ENCODE data around the gene IGF1. TPM values are rescaled to one million over a fixed set of nuclear protein-coding genes. Genes with fewer than 3 reads are reported as not detected.

Gene IGF1
- total and polyA plus RNA-seq, 11 donors, result 1.9 to 30.3 (median 13.3) TPM

- H3K4me1 ChIP-seq, result peaks cover 0 to 7% (median 0%) of the 10 kb centered on the region in 12 donors
- no peak overlapping the region for H3K27ac ChIP-seq
- no peaks in the 10 kb centered on the region for H3K27me3 ChIP-seq
- no peaks in the 10 kb centered on the region for H3K9me3 ChIP-seq
- peaks cover 0 to 16% (median 0%) of the 10 kb centered on the region in 9 donors for H3K36me3 ChIP-seq
- H3K4me3 ChIP-seq, result no peak overlapping the region
- ATAC-seq (no peak), DNase-seq (no peak)
- TF ChIP-seq POLR2A (IDR thresholded peaks at IDR 0.05) (no peak), CTCF (IDR thresholded peaks at IDR 0.05) (no peak)
- 54 to 89% (median 72%) methylated on average over 1 of the region's 1 CpG for WGBS, 4 donors
- intact Hi-C loops (cut with DNase I), result no loop called here
Measured at GRCh38 chr12:102415515-102415914, 64.8 kb downstream of the IGF1 start.

GRCh38 chr12:102413396-102413795 is 67.0 kb downstream of the IGF1 start:
- Histone ChIP-seq H3K27ac (no peak overlapping the region), H3K9me3 (no peaks in the 10 kb centered on the region), H3K27me3 (no peaks in the 10 kb centered on the region), H3K4me3 (no peak overlapping the region), H3K36me3 (peaks cover 0 to 9% (median 0%) of the 10 kb centered on the region in 9 donors), H3K4me1 (peaks cover 0 to 7% (median 0%) of the 10 kb centered on the region in 12 donors)
- ATAC-seq, result no peak
- 74 to 82% (median 77%) methylated on average over 5 of the region's 5 CpGs for WGBS, 4 donors
- TF ChIP-seq POLR2A (IDR thresholded peaks at IDR 0.05) (no peak), CTCF (IDR thresholded peaks at IDR 0.05) (no peak)
- intact Hi-C loops (cut with DNase I), result no loop called here
- no peak for DNase-seq

GRCh38 chr12:102410511-102410910 is 69.9 kb downstream of the IGF1 start:
- Histone ChIP-seq H3K27me3 (no peaks in the 10 kb centered on the region), H3K9me3 (no peaks in the 10 kb centered on the region), H3K27ac (no peak overlapping the region), H3K36me3 (no peaks in the 10 kb centered on the region), H3K4me3 (no peak overlapping the region), H3K4me1 (peaks cover 0 to 8% (median 0%) of the 10 kb centered on the region in 12 donors)
- no peak for ATAC-seq
- no peak for TF ChIP-seq POLR2A (IDR thresholded peaks at IDR 0.05)
- no peak for TF ChIP-seq CTCF (IDR thresholded peaks at IDR 0.05)
- no peak for DNase-seq
- intact Hi-C loops (cut with DNase I), result no loop called here

- no peak overlapping the region for H3K27ac ChIP-seq
- intact Hi-C loops (cut with DNase I), result no loop called here
Measured at GRCh38 chr12:102408487-102409297, 71.7 kb downstream of the IGF1 start.

More at GRCh38 chr12:102408487-102409297, 71.7 kb downstream of the IGF1 start:
- DNase-seq (no peak), ATAC-seq (no peak)
- WGBS, 4 donors, result 66 to 82% (median 72%) methylated on average over 4 of the region's 4 CpGs
- TF ChIP-seq POLR2A (IDR thresholded peaks at IDR 0.05) (no peak), CTCF (IDR thresholded peaks at IDR 0.05) (no peak)
- Histone ChIP-seq H3K36me3 (no peaks in the 10 kb centered on the region), H3K27me3 (no peaks in the 10 kb centered on the region), H3K4me3 (no peak overlapping the region), H3K9me3 (no peaks in the 10 kb centered on the region), H3K4me1 (peaks cover 0 to 8% (median 0%) of the 10 kb centered on the region in 12 donors)
